Measurements from ENCODE around the gene IKZF1. TPM values are rescaled to one million over a fixed set of nuclear protein-coding genes. Genes with fewer than 3 reads are reported as not detected.

The IKZF1 gene
- total RNA-seq, 3 donors from 2014 or later: 7.8 to 14.9 (median 8.8) TPM

- no peaks in the 10 kb centered on the region for H3K9me3 ChIP-seq
- no peaks in the 10 kb centered on the region for H3K4me1 ChIP-seq (ENCODE audit: low read depth)
- TF ChIP-seq CTCF (IDR thresholded peaks at IDR 0.05): no peak
- intact Hi-C loops (cut with DNase I, micrococcal nuclease): no loop called here
- H3K4me3 ChIP-seq: no peak overlapping the region
- ATAC-seq (peak; percentile 72), DNase-seq (peak; percentile 31 to 84 (median 54))
- H3K36me3 ChIP-seq (ENCODE audit: low read depth): no peaks in the 10 kb centered on the region
Measured at GRCh38 chr7:50359995-50360925, 55.7 kb downstream of the IKZF1 start.

DNA sequence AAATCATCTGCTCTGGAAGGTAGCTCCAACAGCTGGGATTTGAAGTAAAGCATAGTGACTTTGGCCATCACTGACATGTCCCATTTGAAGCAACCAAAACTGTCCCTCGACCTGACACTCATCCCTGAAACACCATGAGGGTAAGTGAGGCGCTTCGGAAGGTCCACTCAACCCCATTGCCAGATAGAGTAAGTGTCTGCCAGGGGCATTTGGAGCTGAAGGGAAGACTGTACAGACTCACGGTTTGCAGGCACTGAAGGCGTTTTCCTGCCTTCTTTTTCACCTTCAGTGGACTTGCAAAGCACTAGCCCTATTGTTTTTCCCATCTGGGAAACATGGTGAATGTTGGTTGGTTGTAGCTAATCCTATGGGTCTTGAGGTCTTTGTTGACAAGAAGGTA, 57.6 kb downstream of the IKZF1 start:
- no peak for ATAC-seq

DNA sequence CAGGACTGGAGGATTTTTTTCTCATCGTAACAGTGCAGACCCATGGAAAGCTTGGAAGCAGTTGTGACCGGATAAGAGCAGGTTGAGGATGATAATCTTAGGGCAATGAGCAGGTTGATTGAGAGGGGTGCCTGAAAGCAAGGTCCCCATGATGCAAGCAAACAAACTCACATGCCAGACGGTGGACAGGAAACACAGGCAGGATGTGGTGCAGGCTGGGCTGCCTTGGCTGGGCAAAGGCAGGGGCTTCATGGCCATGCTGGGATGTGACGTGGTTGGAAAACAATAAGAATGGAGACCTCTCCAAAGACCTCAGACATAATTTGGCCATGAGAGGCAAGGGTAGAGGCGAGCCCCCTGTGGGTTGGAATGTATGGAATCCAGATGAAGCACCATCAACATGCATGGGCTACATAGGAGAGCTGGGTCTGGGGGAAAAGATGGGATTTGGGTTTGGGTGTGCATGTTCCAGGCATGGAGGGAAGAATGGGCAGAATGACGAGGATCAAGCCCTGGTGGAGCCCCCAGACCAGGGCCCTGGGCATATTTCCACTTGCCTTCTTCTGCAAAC, 58.3 kb downstream of the IKZF1 start:
- TF ChIP-seq CTCF (IDR thresholded peaks at IDR 0.05): no peak
- ATAC-seq (peak; percentile 56), DNase-seq (peak in 2 of 3 donors; percentile 22 to 75)
- Histone ChIP-seq H3K4me3 (no peak overlapping the region), H3K36me3 (ENCODE audit: low read depth) (no peaks in the 10 kb centered on the region), H3K4me1 (ENCODE audit: low read depth) (no peaks in the 10 kb centered on the region), H3K9me3 (no peaks in the 10 kb centered on the region)
- intact Hi-C loops (cut with DNase I, micrococcal nuclease): no loop called here

More for the DNA sequence above, 57.6 kb downstream of the IKZF1 start:
- Histone ChIP-seq H3K4me1 (ENCODE audit: low read depth) (no peaks in the 10 kb centered on the region), H3K4me3 (no peak overlapping the region), H3K36me3 (ENCODE audit: low read depth) (no peaks in the 10 kb centered on the region), H3K9me3 (no peaks in the 10 kb centered on the region)
- DNase-seq: no peak
- intact Hi-C loops (cut with DNase I, micrococcal nuclease): no loop called here
- TF ChIP-seq CTCF (IDR thresholded peaks at IDR 0.05): no peak

DNA sequence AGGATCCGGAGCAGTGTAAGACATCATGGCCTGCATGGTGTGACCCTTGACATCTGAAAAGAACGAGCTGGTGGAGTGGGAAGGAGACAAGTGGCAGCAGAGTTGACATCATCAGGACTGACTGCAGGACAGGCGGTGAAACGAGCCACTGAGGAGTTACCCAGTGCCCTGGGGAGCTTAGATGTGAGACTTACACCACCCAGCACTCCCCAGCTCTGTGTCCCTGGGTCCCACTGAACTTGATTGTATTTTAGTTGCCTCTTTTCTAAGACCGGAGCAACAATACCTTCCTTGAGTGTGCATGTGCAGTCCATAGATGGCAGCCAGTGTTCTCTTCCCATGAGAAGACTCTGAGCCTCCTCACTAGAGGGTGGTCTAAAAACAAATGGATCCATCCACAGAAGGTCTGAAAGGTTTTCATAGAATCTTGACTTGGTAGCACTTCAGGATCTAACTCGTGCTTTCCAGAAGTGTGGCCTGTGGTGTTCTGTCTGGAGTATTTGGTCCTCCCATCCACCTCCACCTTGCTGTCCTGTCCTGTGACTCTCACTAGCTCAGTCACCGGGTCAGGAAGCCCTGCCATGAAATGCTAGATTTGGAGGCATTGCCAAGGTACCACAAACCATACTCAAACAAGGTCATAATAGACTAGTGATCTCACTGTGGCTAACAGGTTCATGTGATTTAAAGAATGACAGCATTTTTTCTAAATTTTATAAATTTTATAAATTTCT, 59.0 kb downstream of the IKZF1 start:
- H3K4me1 ChIP-seq (ENCODE audit: low read depth): no peaks in the 10 kb centered on the region
- no peaks in the 10 kb centered on the region for H3K9me3 ChIP-seq
- no peak overlapping the region for H3K4me3 ChIP-seq
- no peak for DNase-seq
- no peak for TF ChIP-seq CTCF (IDR thresholded peaks at IDR 0.05)
- H3K36me3 ChIP-seq (ENCODE audit: low read depth): no peaks in the 10 kb centered on the region
- intact Hi-C loops (cut with DNase I, micrococcal nuclease): no loop called here
- ATAC-seq: no peak

- DNase-seq: no peak
- H3K36me3 ChIP-seq (ENCODE audit: low read depth): no peaks in the 10 kb centered on the region
- no peaks in the 10 kb centered on the region for H3K4me1 ChIP-seq (ENCODE audit: low read depth)
- TF ChIP-seq CTCF (IDR thresholded peaks at IDR 0.05): no peak
- intact Hi-C loops (cut with DNase I, micrococcal nuclease): no loop called here
- ATAC-seq: no peak
- no peaks in the 10 kb centered on the region for H3K9me3 ChIP-seq
- no peak overlapping the region for H3K4me3 ChIP-seq
Measured at GRCh38 chr7:50364645-50365044, 60.1 kb downstream of the IKZF1 start.
